ENCODE data around the gene FNDC10.

FNDC10 gene

DNA sequence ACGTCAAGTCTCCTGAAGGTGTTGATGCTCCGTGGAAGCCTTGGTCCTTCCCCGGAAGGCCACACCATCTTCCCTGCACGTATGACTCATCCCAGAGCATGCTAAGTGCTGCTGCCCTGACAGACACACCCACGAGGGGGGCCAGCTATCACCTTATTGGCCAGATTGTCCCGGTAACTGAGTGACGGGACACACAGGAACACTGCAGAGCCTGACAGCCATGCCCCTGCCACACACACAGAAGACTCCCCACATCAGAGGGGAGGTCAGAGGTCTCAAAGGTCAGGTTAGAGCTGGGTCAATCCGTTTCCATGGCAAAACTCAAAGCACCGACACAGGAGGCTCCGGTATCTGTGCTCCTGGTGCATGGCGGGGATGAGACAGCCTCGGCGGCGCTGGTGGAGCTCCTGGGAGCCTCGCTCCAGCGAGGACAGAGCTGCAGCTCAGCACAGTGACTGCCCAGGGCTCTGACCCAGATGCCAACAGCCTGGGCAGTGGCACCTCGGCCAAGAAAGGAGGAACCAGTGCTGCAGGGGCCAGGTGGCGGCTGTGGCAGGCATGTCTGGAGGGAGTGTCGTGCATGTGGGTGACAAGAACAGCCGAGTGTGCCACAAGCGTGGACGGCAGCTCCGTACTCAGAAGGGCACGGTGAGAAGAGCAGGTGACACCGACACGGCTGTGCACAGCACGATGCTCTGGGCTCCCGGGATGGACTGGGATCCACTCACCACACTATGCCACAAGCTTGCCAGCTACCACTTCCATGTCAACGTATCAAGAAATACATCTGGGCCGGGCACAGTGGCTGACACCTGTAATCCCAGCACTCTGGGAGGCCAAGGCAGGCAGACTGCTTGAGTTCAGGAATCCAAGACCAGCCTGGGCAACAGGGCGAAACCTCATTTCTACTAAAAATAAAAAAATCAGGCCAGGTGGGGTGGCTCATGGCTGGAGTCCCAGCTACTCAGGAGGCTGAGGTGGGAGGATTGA lies 44.7 kb downstream of the FNDC10 start:
- Histone ChIP-seq H3K36me3 (ENCODE audit: insufficient read depth, low read length) (no peaks in the 10 kb centered on the region), H3K27ac (ENCODE audit: low read depth, low read length, poor library complexity, severe bottlenecking) (no peak overlapping the region), H2AFZ (ENCODE audit: low read length) (no peak overlapping the region), H3K4me2 (ENCODE audit: low read length) (no peak overlapping the region), H3K9me3 (ENCODE audit: low read length) (no peaks in the 10 kb centered on the region), H3K79me2 (ENCODE audit: insufficient read depth, low read length) (no peaks in the 10 kb centered on the region), H3K4me1 (ENCODE audit: insufficient read depth, low read length, severe bottlenecking) (peaks cover 23% of the 10 kb centered on the region), H4K20me1 (ENCODE audit: insufficient read depth, low read length) (no peaks in the 10 kb centered on the region), H3K27me3 (ENCODE audit: insufficient read depth, low read length) (no peaks in the 10 kb centered on the region), H3K9me2 (ENCODE audit: low read depth, low read length) (no peaks in the 10 kb centered on the region), H3F3A (ENCODE audit: insufficient read depth, low read length) (no peaks in the 10 kb centered on the region), H3K4me3 (ENCODE audit: low read depth, low read length, poor library complexity, severe bottlenecking) (no peak overlapping the region), H3K9ac (ENCODE audit: low read length) (no peak overlapping the region)
- no peak for TF ChIP-seq EZH2 (IDR thresholded peaks at IDR 0.05; ENCODE audit: borderline replicate concordance, low read length)
- TF ChIP-seq, protein P1, sequence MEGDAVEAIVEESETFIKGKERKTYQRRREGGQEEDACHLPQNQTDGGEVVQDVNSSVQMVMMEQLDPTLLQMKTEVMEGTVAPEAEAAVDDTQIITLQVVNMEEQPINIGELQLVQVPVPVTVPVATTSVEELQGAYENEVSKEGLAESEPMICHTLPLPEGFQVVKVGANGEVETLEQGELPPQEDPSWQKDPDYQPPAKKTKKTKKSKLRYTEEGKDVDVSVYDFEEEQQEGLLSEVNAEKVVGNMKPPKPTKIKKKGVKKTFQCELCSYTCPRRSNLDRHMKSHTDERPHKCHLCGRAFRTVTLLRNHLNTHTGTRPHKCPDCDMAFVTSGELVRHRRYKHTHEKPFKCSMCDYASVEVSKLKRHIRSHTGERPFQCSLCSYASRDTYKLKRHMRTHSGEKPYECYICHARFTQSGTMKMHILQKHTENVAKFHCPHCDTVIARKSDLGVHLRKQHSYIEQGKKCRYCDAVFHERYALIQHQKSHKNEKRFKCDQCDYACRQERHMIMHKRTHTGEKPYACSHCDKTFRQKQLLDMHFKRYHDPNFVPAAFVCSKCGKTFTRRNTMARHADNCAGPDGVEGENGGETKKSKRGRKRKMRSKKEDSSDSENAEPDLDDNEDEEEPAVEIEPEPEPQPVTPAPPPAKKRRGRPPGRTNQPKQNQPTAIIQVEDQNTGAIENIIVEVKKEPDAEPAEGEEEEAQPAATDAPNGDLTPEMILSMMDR (IDR thresholded peaks at IDR 0.05; ENCODE audit: low read length) = no peak

DNA sequence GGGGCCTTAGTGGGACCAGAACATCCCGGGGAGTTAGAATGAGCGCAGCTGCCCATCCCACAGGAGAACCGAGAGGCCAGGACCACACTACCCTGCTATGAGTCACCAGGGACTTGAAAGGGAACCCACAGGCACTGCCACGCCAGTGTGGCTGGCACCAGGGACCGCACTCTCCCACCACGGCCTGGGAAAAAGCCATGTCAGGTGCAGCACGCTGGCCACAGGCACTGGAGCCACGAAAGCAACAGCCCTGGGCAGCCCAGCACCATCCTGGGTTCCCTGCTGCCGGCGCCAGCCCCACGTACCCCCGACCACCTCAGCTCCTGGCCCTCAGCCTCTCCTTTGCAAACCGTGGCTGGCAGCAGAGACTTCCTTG lies 45.4 kb downstream of the FNDC10 start:
- no peak for TF ChIP-seq EZH2 (IDR thresholded peaks at IDR 0.05; ENCODE audit: borderline replicate concordance, low read length)
- TF ChIP-seq, protein P1 (IDR thresholded peaks at IDR 0.05; ENCODE audit: low read length) = no peak
- no peak overlapping the region for H3K4me2 ChIP-seq (ENCODE audit: low read length)
- H3K27me3 ChIP-seq (ENCODE audit: insufficient read depth, low read length) = no peaks in the 10 kb centered on the region
- no peaks in the 10 kb centered on the region for H3K9me2 ChIP-seq (ENCODE audit: low read depth, low read length)
- H3K4me3 ChIP-seq (ENCODE audit: low read depth, low read length, poor library complexity, severe bottlenecking) = no peak overlapping the region
- peaks cover 23% of the 10 kb centered on the region for H3K4me1 ChIP-seq (ENCODE audit: insufficient read depth, low read length, severe bottlenecking)
- no peak overlapping the region for H3K9ac ChIP-seq (ENCODE audit: low read length)
- no peaks in the 10 kb centered on the region for H3F3A ChIP-seq (ENCODE audit: insufficient read depth, low read length)
- H3K9me3 ChIP-seq (ENCODE audit: low read length) = no peaks in the 10 kb centered on the region
- no peak overlapping the region for H3K27ac ChIP-seq (ENCODE audit: low read depth, low read length, poor library complexity, severe bottlenecking)
- no peaks in the 10 kb centered on the region for H4K20me1 ChIP-seq (ENCODE audit: insufficient read depth, low read length)
- no peaks in the 10 kb centered on the region for H3K36me3 ChIP-seq (ENCODE audit: insufficient read depth, low read length)
- no peaks in the 10 kb centered on the region for H3K79me2 ChIP-seq (ENCODE audit: insufficient read depth, low read length)
- H2AFZ ChIP-seq (ENCODE audit: low read length) = no peak overlapping the region

GRCh38 chr1:1553821-1554494 lies 46.0 kb downstream of the FNDC10 start:
- no peak overlapping the region for H3K9ac ChIP-seq (ENCODE audit: low read length)
- no peaks in the 10 kb centered on the region for H3K79me2 ChIP-seq (ENCODE audit: insufficient read depth, low read length)
- peaks cover 23% of the 10 kb centered on the region for H3K4me1 ChIP-seq (ENCODE audit: insufficient read depth, low read length, severe bottlenecking)
- no peak overlapping the region for H3K4me3 ChIP-seq (ENCODE audit: low read depth, low read length, poor library complexity, severe bottlenecking)
- H3K27me3 ChIP-seq (ENCODE audit: insufficient read depth, low read length) = no peaks in the 10 kb centered on the region
- TF ChIP-seq EZH2 (IDR thresholded peaks at IDR 0.05; ENCODE audit: borderline replicate concordance, low read length) = no peak
- TF ChIP-seq, protein P1 (IDR thresholded peaks at IDR 0.05; ENCODE audit: low read length) = no peak
- H3K27ac ChIP-seq (ENCODE audit: low read depth, low read length, poor library complexity, severe bottlenecking) = no peak overlapping the region
- no peaks in the 10 kb centered on the region for H3K9me3 ChIP-seq (ENCODE audit: low read length)
- H2AFZ ChIP-seq (ENCODE audit: low read length) = no peak overlapping the region
- no peaks in the 10 kb centered on the region for H3K9me2 ChIP-seq (ENCODE audit: low read depth, low read length)
- no peak overlapping the region for H3K4me2 ChIP-seq (ENCODE audit: low read length)
- H3F3A ChIP-seq (ENCODE audit: insufficient read depth, low read length) = no peaks in the 10 kb centered on the region
- no peaks in the 10 kb centered on the region; the same call in 1 of the 2 replicates for H3K36me3 ChIP-seq (ENCODE audit: insufficient read depth, low read length)
- H4K20me1 ChIP-seq (ENCODE audit: insufficient read depth, low read length) = no peaks in the 10 kb centered on the region

Measured in OCI-LY1 (cell line).